Right cardiac atrium (tissue), 5 donors: ENCODE data around the gene USP13. TPM values are rescaled to one million over a fixed set of nuclear protein-coding genes. Genes with fewer than 3 reads are reported as not detected.
A peak's percentile ranks its signal among the peaks of the same experiment; 100 is the strongest.

Experiments
- ATAC-seq, 2 donors: fragments of 200-7000 bp; cut with Tn5 transposase; one replicate each; pipeline versions ENCODE4 v1.8.0 to v1.9.1; 2020; ENCODE audit warnings: moderate library complexity in 2 of 2, mild to moderate bottlenecking in 1 of 2
- DNase-seq, 3 donors: peaks; one replicate each; pipeline ENCODE4 v3.0.0-alpha.2; 2020
- H3K27ac ChIP-seq: one replicate; pipeline ENCODE4 v1.5.1; 2013; ENCODE audit warnings: mild to moderate bottlenecking, low read length, control low read depth, moderate library complexity
- H3K27me3 ChIP-seq: one replicate; pipeline ENCODE4 v1.6.1; 2013; ENCODE audit not compliant: control insufficient read depth, insufficient read depth
- H3K4me1 ChIP-seq: one replicate; pipeline ENCODE4 v1.6.1; 2013; ENCODE audit warnings: low read length; ENCODE audit not compliant: control insufficient read depth, insufficient read depth
- H3K4me3 ChIP-seq: one replicate; pipeline ENCODE4 v1.5.1; 2013; ENCODE audit warnings: low read length, control low read depth
- H3K9me3 ChIP-seq: one replicate; pipeline ENCODE4 v1.6.1; 2013; ENCODE audit warnings: low read length; ENCODE audit not compliant: control insufficient read depth
- WGBS: extraction: QIAGEN DNeasy Blood & Tissue Kit; methylation state at CpG from one replicate; pipeline ENCODE4 v1.1.7; 2013; 5-methylcytosine and 5-hydroxymethylcytosine counted together
- intact Hi-C, 4 donors: fragments of 100-400 bp; cut with DNase I; formaldehyde crosslinking; loops; one replicate each; pipeline versions ENCODE4 v1.11.0 to v1.14.0; 2022 to 2023
- polyA plus RNA-seq: library from polyadenylated mRNA; stranded (reverse); fragments of 200-250 nt; gene quantifications from one replicate; pipeline ENCODE4 v1.2.3, GENCODE V29; 2013
- total RNA-seq, 4 donors: library from RNA; stranded (reverse); fragmentation: NEBNext Ultra II Directional; extraction: Animal tissue kit (Norgen Biotek cat#: 25700); gene quantifications; one replicate each; pipeline ENCODE4 v1.2.1, GENCODE V29; 2021
- donor health status: healthy with polysubstance abuse.
- donor health status: DM: no; HTN: yes; CAD: no.
- donor health status: DM: no; HTN: no; CAD: no.
- donor health status: DM: no; HTN: yes; CAD: no; lungs with severe emphysema.
- donor health status: DM: yes; HTN: yes; CAD: no.

The USP13 gene
- total and polyA plus RNA-seq, 5 donors = 20.0 to 101 (median 71.0) TPM

DNA sequence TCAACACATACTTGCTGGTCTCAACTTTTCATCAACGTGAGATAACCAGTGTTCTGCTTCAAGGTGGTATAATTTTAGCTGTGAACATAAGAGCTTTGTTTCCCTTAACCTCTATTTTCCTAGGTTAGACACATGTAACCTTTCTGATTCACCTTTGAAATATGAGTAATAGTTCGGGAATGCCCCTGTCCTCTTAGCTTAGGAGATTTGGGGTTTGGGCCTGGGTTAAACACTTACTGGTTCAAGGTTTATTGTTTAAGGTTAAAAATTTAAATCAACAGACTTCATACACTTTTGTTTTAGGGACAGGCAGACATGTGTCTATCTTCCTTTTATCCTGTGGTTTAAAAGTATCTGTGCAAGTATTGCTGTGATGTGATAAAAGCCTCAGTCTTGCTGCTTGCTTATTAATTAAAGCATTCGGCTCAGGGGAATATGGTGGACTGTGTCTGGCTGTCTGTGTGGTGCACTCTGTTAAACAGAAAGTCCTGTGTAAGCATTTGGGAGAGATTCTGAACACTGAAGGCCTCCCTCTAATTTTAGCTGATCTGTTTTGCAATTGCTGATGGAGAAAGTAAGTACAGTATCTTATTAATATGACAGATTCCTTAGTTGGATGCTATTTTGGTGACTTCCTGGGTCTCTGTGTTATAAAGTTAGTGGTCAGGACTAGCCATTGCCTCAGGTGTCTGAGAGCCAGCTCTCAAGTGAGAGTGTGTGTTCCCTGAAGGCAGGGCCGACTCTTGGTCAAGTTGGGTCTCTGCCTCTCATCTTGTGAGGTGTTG is 81.8 kb downstream of the USP13 start:
- Histone ChIP-seq H3K4me1 (peaks cover 4% of the 10 kb centered on the region), H3K27ac (no peak overlapping the region), H3K4me3 (no peak overlapping the region), H3K27me3 (no peaks in the 10 kb centered on the region), H3K9me3 (no peaks in the 10 kb centered on the region)
- ATAC-seq = peak in 1 of 2 donors; percentile 12
- WGBS = 80% methylated on average over 4 of the region's 4 CpGs
- intact Hi-C loops = no loop called here
- no peak for DNase-seq

- Histone ChIP-seq H3K27me3 (no peaks in the 10 kb centered on the region), H3K4me3 (no peak overlapping the region), H3K27ac (no peak overlapping the region), H3K9me3 (no peaks in the 10 kb centered on the region), H3K4me1 (peaks cover 4% of the 10 kb centered on the region)
- DNase-seq (no peak), ATAC-seq (no peak)
- intact Hi-C loops = no loop called here
Measured at GRCh38 chr3:179735321-179735720, 82.5 kb downstream of the USP13 start.

GRCh38 chr3:179738998-179739397 is 86.2 kb downstream of the USP13 start:
- intact Hi-C loops = no loop called here
- DNase-seq (no peak), ATAC-seq (peak in 1 of 2 donors; percentile 24)
- Histone ChIP-seq H3K9me3 (no peaks in the 10 kb centered on the region), H3K27ac (no peak overlapping the region), H3K27me3 (no peaks in the 10 kb centered on the region), H3K4me1 (peaks cover 3% of the 10 kb centered on the region), H3K4me3 (no peak overlapping the region)
- WGBS = 82% methylated on average over 6 of the region's 6 CpGs

DNA sequence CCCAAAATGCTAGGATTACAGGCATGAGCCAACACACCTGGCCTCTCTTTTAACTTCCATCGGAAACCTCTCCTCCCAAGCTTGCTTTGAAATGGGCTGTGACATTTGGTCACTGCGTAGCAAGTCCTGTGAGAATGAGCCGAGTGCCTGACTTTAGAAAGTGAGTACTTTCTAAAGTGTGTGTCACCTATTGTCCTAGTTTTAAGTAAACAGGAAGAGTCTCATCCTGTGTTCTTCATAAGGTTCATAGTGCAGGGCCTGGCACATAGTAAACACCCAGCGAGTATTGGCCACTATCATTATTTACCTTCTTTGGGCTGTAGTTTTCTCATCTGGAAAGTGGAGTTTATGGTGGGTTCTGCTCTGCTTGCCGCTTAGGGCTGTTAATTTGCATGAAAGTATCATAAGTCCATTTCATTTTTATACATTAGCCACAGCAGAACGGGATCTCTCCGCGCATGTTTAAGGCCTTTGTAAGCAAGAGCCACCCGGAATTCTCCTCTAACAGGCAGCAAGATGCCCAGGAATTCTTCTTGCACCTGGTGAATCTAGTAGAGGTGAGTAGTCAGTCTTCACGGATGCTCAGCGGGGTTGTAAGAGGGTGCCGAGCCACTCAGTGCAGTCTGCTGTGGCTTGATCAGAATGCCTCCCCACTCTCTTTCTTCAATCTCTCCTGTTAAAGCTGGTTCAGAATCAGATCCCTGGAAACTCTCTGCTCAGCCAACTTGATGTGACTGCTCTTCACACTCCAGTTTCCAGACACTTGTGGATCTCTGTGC is 87.2 kb downstream of the USP13 start:
- 82% methylated on average over 12 of the region's 12 CpGs for WGBS

GRCh38 chr3:179743913-179744312 is 91.1 kb downstream of the USP13 start:
- ATAC-seq (no peak), DNase-seq (no peak)
- Histone ChIP-seq H3K4me3 (no peak overlapping the region), H3K9me3 (no peaks in the 10 kb centered on the region), H3K27me3 (no peaks in the 10 kb centered on the region), H3K4me1 (peaks cover 3% of the 10 kb centered on the region), H3K27ac (no peak overlapping the region)
- intact Hi-C loops = loop anchor here in 1 of 4 donors (10.0 kb wide), 1 partner anchor 89 kb away; the partner anchor contains the start of gene USP13
- 88% methylated on average over 2 of the region's 2 CpGs for WGBS

More for the DNA sequence above, 87.2 kb downstream of the USP13 start:
- no peak for ATAC-seq
- H3K4me3 ChIP-seq = no peak overlapping the region
- intact Hi-C loops = loop anchor here in 1 of 4 donors (10.0 kb wide), 1 partner anchor 85 kb away; the partner anchor contains the start of gene USP13
- H3K27ac ChIP-seq = no peak overlapping the region
- no peaks in the 10 kb centered on the region for H3K9me3 ChIP-seq
- H3K4me1 ChIP-seq = peaks cover 3% of the 10 kb centered on the region
- H3K27me3 ChIP-seq = no peaks in the 10 kb centered on the region
- no peak for DNase-seq

- H3K27ac ChIP-seq = no peak overlapping the region
- peaks cover 3% of the 10 kb centered on the region for H3K4me1 ChIP-seq
- H3K4me3 ChIP-seq = no peak overlapping the region
- H3K9me3 ChIP-seq = no peaks in the 10 kb centered on the region
- DNase-seq = no peak
- H3K27me3 ChIP-seq = no peaks in the 10 kb centered on the region
- intact Hi-C loops = loop anchor here in 1 of 4 donors (10.0 kb wide), 1 partner anchor 90 kb away; the partner anchor contains the start of gene USP13
- WGBS = 91% methylated on average over 5 of the region's 5 CpGs
- no peak for ATAC-seq
Measured at GRCh38 chr3:179744667-179745066, 91.8 kb downstream of the USP13 start.

DNA sequence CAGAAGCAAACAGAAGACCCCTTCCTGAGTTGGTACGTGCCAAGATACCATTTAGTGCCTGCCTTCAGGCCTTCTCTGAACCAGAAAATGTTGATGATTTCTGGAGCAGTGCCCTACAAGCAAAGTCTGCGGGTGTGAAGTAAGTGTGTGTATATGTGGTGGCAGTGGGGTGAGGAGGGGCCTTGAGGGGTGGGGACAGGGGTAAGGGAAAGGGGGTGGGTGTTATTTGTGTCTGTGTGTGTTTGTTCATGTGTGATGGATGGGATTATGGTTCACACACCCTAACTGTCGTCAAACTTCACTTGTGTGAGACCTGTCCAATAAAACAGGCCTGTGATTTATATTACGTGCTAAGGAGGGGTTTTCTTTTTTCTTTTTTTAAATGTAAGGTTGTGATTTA is 92.2 kb downstream of the USP13 start:
- Histone ChIP-seq H3K4me3 (no peak overlapping the region), H3K27ac (no peak overlapping the region), H3K9me3 (no peaks in the 10 kb centered on the region), H3K4me1 (peaks cover 3% of the 10 kb centered on the region), H3K27me3 (no peaks in the 10 kb centered on the region)
- ATAC-seq (no peak), DNase-seq (no peak)
- 90% methylated on average over 4 of the region's 4 CpGs for WGBS
- intact Hi-C loops = loop anchor here in 1 of 4 donors (10.0 kb wide), 1 partner anchor 90 kb away; the partner anchor contains the start of gene USP13

DNA sequence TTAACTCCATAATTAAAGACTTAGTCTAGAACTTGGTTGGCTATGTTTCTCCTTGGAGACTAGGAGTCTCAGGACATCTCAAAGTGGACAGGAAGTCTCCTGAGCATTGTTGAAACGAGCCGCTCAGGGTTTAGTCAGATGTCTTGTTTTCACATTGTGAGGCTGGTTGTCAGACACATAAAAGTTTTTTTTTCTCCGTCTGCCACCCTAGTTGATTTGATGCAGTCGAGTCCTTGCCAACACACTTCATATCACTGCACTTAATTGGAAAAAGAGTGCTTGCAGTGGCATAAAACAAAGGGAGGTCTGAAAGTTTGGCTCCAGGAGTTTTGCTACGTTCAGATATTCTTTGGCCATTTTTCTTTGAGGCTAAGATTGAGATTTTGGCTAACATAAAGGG is 92.9 kb downstream of the USP13 start:
- 56% methylated on average over 5 of the region's 5 CpGs for WGBS
- no peak for ATAC-seq
- intact Hi-C loops = loop anchor here in 1 of 4 donors (10.0 kb wide), 1 partner anchor 91 kb away; the partner anchor contains the start of gene USP13

DNA sequence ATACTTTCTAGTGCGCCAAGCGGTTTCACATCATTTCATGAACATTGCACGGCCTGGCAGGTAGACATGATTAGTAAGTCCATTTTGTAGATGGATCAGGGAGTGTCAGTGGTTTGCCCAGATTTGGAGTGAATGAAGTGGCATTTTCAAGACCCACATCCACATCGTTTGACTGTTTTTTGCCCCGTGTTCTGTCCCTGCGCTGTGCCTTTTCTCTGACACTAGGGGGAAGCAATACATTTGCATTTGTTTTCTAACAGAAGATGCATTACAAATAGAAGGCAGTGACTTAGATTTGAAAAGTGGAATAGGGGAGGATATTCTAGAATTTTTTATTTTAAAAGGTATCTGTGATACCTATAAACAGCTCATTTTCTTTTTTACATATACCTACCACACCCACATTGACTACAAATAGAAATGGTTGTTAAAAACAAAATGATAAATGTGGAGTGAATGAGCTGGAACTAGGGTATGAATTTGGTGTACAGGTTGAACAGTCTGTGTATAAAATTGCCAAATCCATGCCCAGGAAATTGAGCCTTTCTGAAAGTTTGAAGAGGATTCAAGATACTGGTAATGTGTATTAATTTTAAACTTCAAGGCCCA is 98.0 kb downstream of the USP13 start:
- Histone ChIP-seq H3K4me3 (no peak overlapping the region), H3K4me1 (no peaks in the 10 kb centered on the region), H3K9me3 (no peaks in the 10 kb centered on the region), H3K27me3 (no peaks in the 10 kb centered on the region), H3K27ac (no peak overlapping the region)
- 57% methylated on average over 6 of the region's 6 CpGs for WGBS
- no peak for DNase-seq
- ATAC-seq = no peak
- intact Hi-C loops = no loop called here

More for the DNA sequence above, 92.9 kb downstream of the USP13 start:
- H3K4me3 ChIP-seq = no peak overlapping the region
- no peak overlapping the region for H3K27ac ChIP-seq
- DNase-seq = no peak
- peaks cover 3% of the 10 kb centered on the region for H3K4me1 ChIP-seq
- H3K9me3 ChIP-seq = no peaks in the 10 kb centered on the region
- no peaks in the 10 kb centered on the region for H3K27me3 ChIP-seq

- DNase-seq (no peak), ATAC-seq (no peak)
- no peaks in the 10 kb centered on the region for H3K4me1 ChIP-seq
- 78% methylated on average over 8 of the region's 8 CpGs for WGBS
- intact Hi-C loops = no loop called here
- no peak overlapping the region for H3K4me3 ChIP-seq
- no peaks in the 10 kb centered on the region for H3K27me3 ChIP-seq
- H3K27ac ChIP-seq = no peak overlapping the region
- no peaks in the 10 kb centered on the region for H3K9me3 ChIP-seq
Measured at GRCh38 chr3:179760944-179761343, 108.1 kb downstream of the USP13 start.

- Histone ChIP-seq H3K9me3 (no peaks in the 10 kb centered on the region), H3K4me3 (no peak overlapping the region), H3K27ac (no peak overlapping the region), H3K4me1 (no peaks in the 10 kb centered on the region), H3K27me3 (no peaks in the 10 kb centered on the region)
- DNase-seq (no peak), ATAC-seq (no peak)
- intact Hi-C loops = no loop called here
- 56% methylated on average over 2 of the region's 2 CpGs for WGBS
Measured at GRCh38 chr3:179765396-179765795, 112.6 kb downstream of the USP13 start.
